ENCODE results near the gene ZBTB8A. TPM values are rescaled to one million over a fixed set of nuclear protein-coding genes. Genes with fewer than 3 reads are reported as not detected.

ZBTB8A gene
- total RNA-seq, 4 donors from 2014 or later = 2.2 to 21.1 (median 6.6) TPM

- peaks cover 0 to 11% (median 3%) of the 10 kb centered on the region in 4 donors for H3K4me1 ChIP-seq
- no peaks in the 10 kb centered on the region for H3K9me3 ChIP-seq
- DNase-seq = no peak
- intact Hi-C loops (cut with DNase I; ENCODE audit: low total_unique reads) (no loop called here), in situ Hi-C loops (cut with MboI; ENCODE audit: low pct_ligation_motif_present in 1 of 4, low pct_unique_long_range_greater_than_20kb in 1 of 4, low sequenced_read_pairs in 3 of 4) (loop anchor here in 1 of 4 donors (25.0 kb wide), 1 partner anchor 284 kb away; no protein-coding TSS in a partner anchor)
- no peak overlapping the region for H3K27ac ChIP-seq
- TF ChIP-seq POLR2AphosphoS5 (IDR thresholded peaks at IDR 0.05) (no peak), CTCF (IDR thresholded peaks at IDR 0.05) (no peak), POLR2A (IDR thresholded peaks at IDR 0.05) (no peak), EP300 (IDR thresholded peaks at IDR 0.05; ENCODE audit: low read depth) (no peak)
- no peak overlapping the region for H3K4me3 ChIP-seq
- 91% methylated on average over 7 of the region's 7 CpGs; no CpG with 5 or more reads in 1 of the 2 donors for WGBS, 2 donors (ENCODE audit: low coverage in 1 of 2)
- H3K36me3 ChIP-seq = no peaks in the 10 kb centered on the region
- H3K27me3 ChIP-seq = no peaks in the 10 kb centered on the region
Observed at GRCh38 chr1:32503153-32503552, 36.1 kb upstream of the ZBTB8A start.

- TF ChIP-seq POLR2A (IDR thresholded peaks at IDR 0.05) (no peak), CTCF (IDR thresholded peaks at IDR 0.05) (no peak), POLR2AphosphoS5 (IDR thresholded peaks at IDR 0.05) (no peak), EP300 (IDR thresholded peaks at IDR 0.05; ENCODE audit: low read depth) (no peak)
Observed at GRCh38 chr1:32507021-32507420, 32.2 kb upstream of the ZBTB8A start.

GRCh38 chr1:32508761-32509160 lies 30.5 kb upstream of the ZBTB8A start:
- 70 to 83% methylated on average over 3 to 5 of the region's 5 CpGs for WGBS, 2 donors (ENCODE audit: low coverage in 1 of 2)
- intact Hi-C loops (cut with DNase I; ENCODE audit: low total_unique reads) (no loop called here), in situ Hi-C loops (cut with MboI; ENCODE audit: low pct_ligation_motif_present in 1 of 4, low pct_unique_long_range_greater_than_20kb in 1 of 4, low sequenced_read_pairs in 3 of 4) (loop anchor here in 1 of 4 donors (25.0 kb wide), 1 partner anchor 279 kb away; no protein-coding TSS in a partner anchor)
- Histone ChIP-seq H3K27ac (no peak overlapping the region), H3K36me3 (no peaks in the 10 kb centered on the region), H3K27me3 (no peaks in the 10 kb centered on the region), H3K4me3 (no peak overlapping the region), H3K4me1 (no peaks in the 10 kb centered on the region), H3K9me3 (no peaks in the 10 kb centered on the region)
- no peak for TF ChIP-seq CTCF (IDR thresholded peaks at IDR 0.05)
- no peak for TF ChIP-seq EP300 (IDR thresholded peaks at IDR 0.05; ENCODE audit: low read depth)
- no peak for TF ChIP-seq POLR2AphosphoS5 (IDR thresholded peaks at IDR 0.05)
- TF ChIP-seq POLR2A (IDR thresholded peaks at IDR 0.05) = no peak
- DNase-seq = no peak

More at GRCh38 chr1:32507021-32507420, 32.2 kb upstream of the ZBTB8A start:
- 33 to 80% methylated on average over 1 to 4 of the region's 4 CpGs for WGBS, 2 donors (ENCODE audit: low coverage in 1 of 2)
- Histone ChIP-seq H3K9me3 (no peaks in the 10 kb centered on the region), H3K36me3 (no peaks in the 10 kb centered on the region), H3K27me3 (no peaks in the 10 kb centered on the region), H3K4me1 (no peaks in the 10 kb centered on the region), H3K4me3 (no peak overlapping the region), H3K27ac (no peak overlapping the region)
- in situ Hi-C loops (cut with MboI; ENCODE audit: low pct_ligation_motif_present in 1 of 4, low pct_unique_long_range_greater_than_20kb in 1 of 4, low sequenced_read_pairs in 3 of 4) (loop anchor here in 1 of 4 donors (25.0 kb wide), 1 partner anchor 280 kb away; no protein-coding TSS in a partner anchor), intact Hi-C loops (cut with DNase I; ENCODE audit: low total_unique reads) (no loop called here)
- no peak for DNase-seq

- no peak for TF ChIP-seq POLR2A (IDR thresholded peaks at IDR 0.05)
- no peak for TF ChIP-seq CTCF (IDR thresholded peaks at IDR 0.05)
- TF ChIP-seq POLR2AphosphoS5 (IDR thresholded peaks at IDR 0.05) = no peak
- no peak for TF ChIP-seq EP300 (IDR thresholded peaks at IDR 0.05; ENCODE audit: low read depth)
- H3K27me3 ChIP-seq = no peaks in the 10 kb centered on the region
- no peak overlapping the region for H3K4me3 ChIP-seq
- WGBS, 2 donors (ENCODE audit: low coverage in 1 of 2) = 90 to 100% methylated on average over 1 of the region's 1 CpG
- no peaks in the 10 kb centered on the region for H3K9me3 ChIP-seq
- no peaks in the 10 kb centered on the region for H3K4me1 ChIP-seq
- intact Hi-C loops (cut with DNase I; ENCODE audit: low total_unique reads) (loop anchor here (5.0 kb wide), 1 partner anchor 777 kb away; no protein-coding TSS in a partner anchor), in situ Hi-C loops (cut with MboI; ENCODE audit: low pct_ligation_motif_present in 1 of 4, low pct_unique_long_range_greater_than_20kb in 1 of 4, low sequenced_read_pairs in 3 of 4) (loop anchor here in 1 of 4 donors (25.0 kb wide), 1 partner anchor 277 kb away; no protein-coding TSS in a partner anchor)
- no peak for DNase-seq
- H3K36me3 ChIP-seq = no peaks in the 10 kb centered on the region
- no peak overlapping the region for H3K27ac ChIP-seq
Observed at GRCh38 chr1:32509939-32510338, 29.3 kb upstream of the ZBTB8A start.

Data from transverse colon (tissue), 4 donors.